Measurements from ENCODE around the gene SORT1.

Gene SORT1

GRCh38 chr1:109264379-109264755 lies 133.4 kb downstream of the SORT1 start:
- DNase-seq (ENCODE audit: low read depth, low spot score), result no peak
- in situ Hi-C loops (cut with HindIII; ENCODE audit: low sequenced_read_pairs), result no loop called here
- no peak for TF ChIP-seq CTCF (IDR thresholded peaks at IDR 0.05; ENCODE audit: low read depth, low read length)
- H3K4me3 ChIP-seq (ENCODE audit: low read depth, low read length), result no peak overlapping the region

GRCh38 chr1:109263597-109264378 lies 133.9 kb downstream of the SORT1 start:
- in situ Hi-C loops (cut with HindIII; ENCODE audit: low sequenced_read_pairs), result no loop called here
- no peak overlapping the region for H3K4me3 ChIP-seq (ENCODE audit: low read depth, low read length)
- peak; percentile 96 for TF ChIP-seq CTCF (IDR thresholded peaks at IDR 0.05; ENCODE audit: low read depth, low read length)
- peak; percentile 81 for DNase-seq (ENCODE audit: low read depth, low spot score)

GRCh38 chr1:109263234-109263596 lies 134.5 kb downstream of the SORT1 start:
- in situ Hi-C loops (cut with HindIII; ENCODE audit: low sequenced_read_pairs), result no loop called here
- DNase-seq (ENCODE audit: low read depth, low spot score), result no peak
- H3K4me3 ChIP-seq (ENCODE audit: low read depth, low read length), result no peak overlapping the region
- TF ChIP-seq CTCF (IDR thresholded peaks at IDR 0.05; ENCODE audit: low read depth, low read length), result no peak

- TF ChIP-seq CTCF (IDR thresholded peaks at IDR 0.05; ENCODE audit: low read depth, low read length), result no peak
- no peak for DNase-seq (ENCODE audit: low read depth, low spot score)
- no peak overlapping the region for H3K4me3 ChIP-seq (ENCODE audit: low read depth, low read length)
- in situ Hi-C loops (cut with HindIII; ENCODE audit: low sequenced_read_pairs), result no loop called here
These were observed 135.3 kb downstream of the SORT1 start for GRCh38 chr1:109262231-109263055.

- DNase-seq (ENCODE audit: low read depth, low spot score), result no peak
- TF ChIP-seq CTCF (IDR thresholded peaks at IDR 0.05; ENCODE audit: low read depth, low read length), result no peak
- no peak overlapping the region for H3K4me3 ChIP-seq (ENCODE audit: low read depth, low read length)
- in situ Hi-C loops (cut with HindIII; ENCODE audit: low sequenced_read_pairs), result no loop called here
These were observed 136.1 kb downstream of the SORT1 start for GRCh38 chr1:109261578-109261977.

- DNase-seq (ENCODE audit: low read depth, low spot score), result no peak
- no peak overlapping the region for H3K4me3 ChIP-seq (ENCODE audit: low read depth, low read length)
- in situ Hi-C loops (cut with HindIII; ENCODE audit: low sequenced_read_pairs), result no loop called here
- no peak for TF ChIP-seq CTCF (IDR thresholded peaks at IDR 0.05; ENCODE audit: low read depth, low read length)
These were observed 136.7 kb downstream of the SORT1 start for GRCh38 chr1:109261006-109261405.

All from astrocyte of the spinal cord (primary cell).